GM12801 (cell line): ENCODE results near the gene WFDC12.

Experiments used
- TF ChIP-seq, protein P1 (sequence below): IDR thresholded peaks from one replicate; pipeline ENCODE4 v1.5.1; 2011; ENCODE audit warnings: control low read depth; ENCODE audit not compliant: insufficient read length; ENCODE audit errors: extremely low read depth

Gene WFDC12

GRCh38 chr20:45105317-45105716, 18.9 kb downstream of the WFDC12 start:
- TF ChIP-seq, protein P1, sequence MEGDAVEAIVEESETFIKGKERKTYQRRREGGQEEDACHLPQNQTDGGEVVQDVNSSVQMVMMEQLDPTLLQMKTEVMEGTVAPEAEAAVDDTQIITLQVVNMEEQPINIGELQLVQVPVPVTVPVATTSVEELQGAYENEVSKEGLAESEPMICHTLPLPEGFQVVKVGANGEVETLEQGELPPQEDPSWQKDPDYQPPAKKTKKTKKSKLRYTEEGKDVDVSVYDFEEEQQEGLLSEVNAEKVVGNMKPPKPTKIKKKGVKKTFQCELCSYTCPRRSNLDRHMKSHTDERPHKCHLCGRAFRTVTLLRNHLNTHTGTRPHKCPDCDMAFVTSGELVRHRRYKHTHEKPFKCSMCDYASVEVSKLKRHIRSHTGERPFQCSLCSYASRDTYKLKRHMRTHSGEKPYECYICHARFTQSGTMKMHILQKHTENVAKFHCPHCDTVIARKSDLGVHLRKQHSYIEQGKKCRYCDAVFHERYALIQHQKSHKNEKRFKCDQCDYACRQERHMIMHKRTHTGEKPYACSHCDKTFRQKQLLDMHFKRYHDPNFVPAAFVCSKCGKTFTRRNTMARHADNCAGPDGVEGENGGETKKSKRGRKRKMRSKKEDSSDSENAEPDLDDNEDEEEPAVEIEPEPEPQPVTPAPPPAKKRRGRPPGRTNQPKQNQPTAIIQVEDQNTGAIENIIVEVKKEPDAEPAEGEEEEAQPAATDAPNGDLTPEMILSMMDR, result no peak

- TF ChIP-seq, protein P1, result no peak
Measured at GRCh38 chr20:45104786-45105185, 19.5 kb downstream of the WFDC12 start.

DNA sequence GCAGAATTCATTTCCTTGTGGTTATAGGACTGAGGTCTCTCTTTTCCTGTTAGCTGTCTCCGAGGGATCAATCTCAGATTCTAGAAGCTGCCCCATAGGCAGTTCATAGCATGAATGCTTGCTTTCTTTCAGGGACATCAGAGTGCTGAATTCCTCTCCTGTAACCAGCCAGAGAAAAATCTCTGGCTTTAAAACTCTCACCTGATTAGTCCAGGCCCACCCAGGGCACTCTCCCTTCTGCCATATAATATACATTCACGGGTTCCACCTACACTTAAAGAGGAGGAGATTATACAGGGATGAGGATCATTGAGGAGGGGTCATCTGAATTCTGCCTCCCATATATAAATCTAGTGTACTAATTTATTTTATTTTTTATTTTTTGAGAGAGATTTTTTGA, 21.2 kb downstream of the WFDC12 start:
- TF ChIP-seq, protein P1, result no peak

GRCh38 chr20:45101333-45101850, 22.9 kb downstream of the WFDC12 start:
- TF ChIP-seq, protein P1, result no peak

DNA sequence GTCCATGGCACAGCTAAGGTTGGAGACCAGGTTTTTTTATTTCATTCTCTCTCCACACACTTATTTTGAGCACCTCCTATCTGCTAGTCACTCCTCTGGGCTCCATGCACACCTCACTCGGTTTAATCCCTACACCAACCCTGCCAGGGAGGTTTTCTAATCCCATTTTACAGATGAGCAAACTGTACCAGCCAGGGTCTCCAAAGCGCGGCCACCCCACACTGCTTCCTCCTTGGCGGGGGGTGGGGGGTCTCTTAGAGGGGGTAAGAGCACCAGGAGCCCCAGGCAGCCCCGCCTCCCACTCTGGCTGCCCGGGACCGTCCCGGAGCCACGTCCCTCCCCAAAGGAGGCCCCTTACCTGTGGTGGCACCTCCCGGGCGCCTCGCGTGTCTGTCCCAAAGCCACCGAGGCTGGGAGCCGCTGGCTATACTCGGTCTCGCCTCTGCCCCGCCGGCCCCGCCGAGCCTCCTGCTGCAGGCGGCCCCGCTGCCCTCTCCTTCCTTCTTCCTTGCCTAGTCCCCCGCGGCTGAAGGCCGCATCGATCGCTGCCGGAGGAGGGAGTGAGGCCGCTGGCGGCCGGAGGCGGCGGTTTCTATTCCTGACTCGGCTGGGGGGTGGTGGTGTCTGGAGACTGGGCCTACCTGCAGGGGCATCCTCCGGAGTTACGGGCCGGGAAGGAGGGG, 23.6 kb downstream of the WFDC12 start, which contains the start of gene KCNS1:
Gene KCNS1 (minus strand): TSS at position 565 of the 683 bp plus-strand sequence. CDS start 1,891 bp downstream, outside the sequence.
- TF ChIP-seq, protein P1, result no peak

DNA sequence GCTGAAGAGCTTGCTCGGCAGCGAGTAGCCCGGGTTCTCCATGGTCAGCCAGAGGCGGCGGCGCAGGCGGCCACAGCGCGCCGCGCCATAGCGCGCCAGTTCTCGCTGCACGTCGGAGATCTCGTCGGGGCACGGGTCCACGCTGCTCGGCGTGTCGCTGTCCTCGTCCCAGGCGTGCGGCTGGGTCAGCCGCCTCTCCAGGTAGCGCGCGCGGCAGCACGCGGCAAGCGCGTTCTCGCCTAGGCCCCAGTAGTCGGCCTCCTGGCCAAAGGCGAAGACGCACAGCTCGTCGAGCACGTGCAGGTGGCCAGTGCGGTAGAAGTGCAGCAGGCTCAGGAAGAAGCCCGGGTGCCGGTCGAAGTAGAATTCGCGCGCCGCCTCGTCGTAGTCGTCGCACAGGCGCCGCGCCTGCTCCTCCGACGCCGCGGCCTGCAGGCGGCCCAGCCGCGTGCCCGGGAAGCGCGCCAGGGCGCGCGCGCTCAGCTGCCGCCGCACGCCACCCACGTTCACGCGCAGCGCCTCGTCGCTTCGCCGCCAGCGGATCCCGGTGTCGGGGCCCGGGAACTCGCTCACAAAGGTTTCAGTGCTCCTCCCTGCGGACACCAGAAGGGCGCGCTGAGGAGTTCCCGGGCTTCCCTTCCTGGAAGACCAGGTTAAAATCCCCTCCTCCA, 26.0 kb downstream of the WFDC12 start:
- TF ChIP-seq, protein P1, result no peak

DNA sequence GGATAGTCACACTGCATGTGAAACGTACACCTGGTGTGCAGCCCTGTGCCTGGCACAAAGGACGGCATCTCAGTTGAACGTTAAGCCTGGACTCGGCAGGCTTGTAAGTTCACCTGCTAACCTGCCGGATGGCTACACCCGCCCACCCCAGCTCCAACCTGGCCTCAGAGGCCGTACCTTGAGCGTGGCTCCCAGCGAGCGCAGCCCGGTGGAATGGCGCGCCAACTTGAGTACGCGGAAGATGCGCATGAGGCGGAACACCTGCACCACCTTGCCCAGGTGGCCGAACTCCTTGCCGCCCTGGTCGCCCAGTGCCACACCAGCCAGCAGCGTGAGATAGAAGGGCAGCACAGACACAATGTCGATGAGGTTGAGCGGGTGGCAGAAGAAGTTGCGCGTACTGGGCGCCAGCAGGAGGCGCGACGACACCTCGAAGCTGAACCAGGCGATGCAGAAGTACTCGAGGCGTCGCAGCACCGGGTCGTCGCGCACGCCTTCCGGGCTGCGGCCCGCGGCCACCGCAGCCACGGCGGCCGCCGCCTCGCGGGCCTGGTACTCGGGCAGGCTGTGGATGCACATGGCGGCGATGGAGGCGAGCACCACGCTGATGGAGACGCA, 26.7 kb downstream of the WFDC12 start:
- TF ChIP-seq, protein P1, result no peak
